GM12875 (cell line): Measurements from ENCODE around the gene GULP1.

Experiments used
- H3K4me3 ChIP-seq: one replicate; pipeline ENCODE4 v1.5.1; 2011; ENCODE audit warnings: low read depth, low read length, control low read depth
- CTCF ChIP-seq: IDR thresholded peaks from 2 replicates; pipeline ENCODE4 v1.5.1; 2011; ENCODE audit warnings: low read depth, mild to moderate bottlenecking, control low read depth, inconsistent platforms, low read length, moderate library complexity, borderline replicate concordance; ENCODE audit not compliant: insufficient read depth

Gene GULP1

DNA sequence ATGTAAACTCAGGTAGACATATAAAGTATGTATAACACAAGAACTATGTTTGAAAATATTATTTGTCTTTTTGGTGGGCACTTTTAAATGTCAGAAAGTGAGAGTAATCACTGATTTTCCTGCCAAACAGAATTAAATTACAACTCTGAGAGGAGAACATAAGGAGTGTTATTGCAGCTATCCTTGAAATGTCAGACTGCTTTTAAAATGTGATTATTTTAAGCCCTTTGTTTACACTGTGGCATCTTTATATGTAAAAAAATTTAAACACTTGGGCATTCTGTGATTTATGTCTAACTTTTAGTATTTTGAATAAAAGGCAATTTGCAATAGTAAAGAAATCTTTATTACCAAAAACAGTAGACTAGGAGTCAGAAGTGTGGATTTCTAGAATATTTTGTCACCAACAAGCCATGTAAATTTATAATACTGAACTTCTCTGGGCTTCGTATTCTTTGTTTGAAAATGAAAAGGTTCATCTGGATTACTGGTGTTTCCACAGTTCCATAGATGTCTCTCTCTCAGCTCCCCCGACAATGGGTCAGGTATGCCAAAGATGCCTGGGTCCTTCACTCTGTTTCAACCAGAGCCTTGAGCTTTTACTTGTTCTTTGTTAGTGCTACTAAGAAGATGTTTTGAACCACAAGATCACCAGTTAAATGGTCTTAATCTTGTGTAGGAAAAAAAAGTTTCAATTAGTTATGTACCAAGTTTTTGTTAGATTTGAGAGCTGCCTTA, 38.8 kb downstream of the GULP1 start:
- no peak overlapping the region for H3K4me3 ChIP-seq
- no peak for TF ChIP-seq CTCF

DNA sequence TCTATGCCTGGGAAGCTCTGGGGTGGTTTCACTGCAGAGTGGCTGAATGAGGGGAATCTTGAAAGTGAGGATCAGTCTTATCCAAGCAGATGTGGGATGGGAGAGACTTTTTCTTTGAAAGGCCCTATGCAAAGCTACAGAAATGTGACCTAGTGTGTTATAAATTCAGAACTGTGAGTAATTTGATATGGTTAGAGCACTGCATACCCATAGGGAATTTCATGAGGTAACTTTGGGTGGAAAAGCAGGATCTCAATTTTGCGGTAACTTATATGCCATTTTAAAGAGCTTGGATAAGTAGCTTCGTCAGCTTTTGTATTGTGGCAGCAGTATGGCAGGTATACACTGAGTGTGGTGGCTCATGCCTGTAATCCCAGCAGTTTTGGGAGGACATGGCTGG, 40.9 kb downstream of the GULP1 start:
- H3K4me3 ChIP-seq = no peak overlapping the region
- TF ChIP-seq CTCF = no peak

- H3K4me3 ChIP-seq = no peak overlapping the region
- TF ChIP-seq CTCF = no peak
Observed at GRCh38 chr2:188333751-188334524, 42.3 kb downstream of the GULP1 start.

DNA sequence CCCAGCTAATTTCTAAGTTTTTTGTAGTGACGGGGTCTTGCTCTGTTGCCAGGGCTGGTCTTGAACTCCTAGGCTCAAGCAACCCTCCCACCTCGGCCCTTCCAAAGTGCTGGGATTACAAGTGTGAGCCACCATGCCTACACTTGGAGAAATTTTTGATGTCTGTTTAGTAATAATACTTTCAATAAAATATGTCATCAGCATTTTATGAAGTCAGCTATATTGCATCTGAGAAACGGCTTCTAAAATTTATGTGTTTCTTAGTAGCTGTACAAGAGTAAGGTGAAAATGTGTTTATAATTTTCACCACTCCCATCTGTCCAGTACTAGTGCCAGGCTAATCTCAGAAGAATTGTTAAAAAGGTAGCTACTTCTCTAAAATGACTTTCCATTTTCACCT, 46.8 kb downstream of the GULP1 start:
- TF ChIP-seq CTCF = no peak
- H3K4me3 ChIP-seq = no peak overlapping the region

DNA sequence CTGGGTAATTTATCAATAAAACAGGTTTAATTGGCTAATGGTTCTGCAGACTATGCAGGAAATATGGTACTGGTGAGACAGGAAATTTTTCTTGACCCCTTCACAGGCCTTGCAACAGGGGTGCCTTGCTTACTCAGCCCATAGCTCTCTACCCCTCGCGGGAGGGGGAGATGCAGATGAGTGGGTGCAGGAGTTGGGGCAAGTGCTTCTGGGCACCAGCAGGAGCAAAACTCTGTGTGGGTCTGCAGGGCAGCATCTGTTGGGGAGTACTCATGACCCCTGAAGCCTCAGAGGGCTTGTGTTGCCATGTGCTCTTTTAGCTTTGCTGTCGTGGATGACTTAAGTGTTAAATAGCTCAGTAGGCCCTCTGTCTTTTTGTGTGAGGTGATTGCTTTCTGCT, 48.6 kb downstream of the GULP1 start:
- TF ChIP-seq CTCF = no peak

DNA sequence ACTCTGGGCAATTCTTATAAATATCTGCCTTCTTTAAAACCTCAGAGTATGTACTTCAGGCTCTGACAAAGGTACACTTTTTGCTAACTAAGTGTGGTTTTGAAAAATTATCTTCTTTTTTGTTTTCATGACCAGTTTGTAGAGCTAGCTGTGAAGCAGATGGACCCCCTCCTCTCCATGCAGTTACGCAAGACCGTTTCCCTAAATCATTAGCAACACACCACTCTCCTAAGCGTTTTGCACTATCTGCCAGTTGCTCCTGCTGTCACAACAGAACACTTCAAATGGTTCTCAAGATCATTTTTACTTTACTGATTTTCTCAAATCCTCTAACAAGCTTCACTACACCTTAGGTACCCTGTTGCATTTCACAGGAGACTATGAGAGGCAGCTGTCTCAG, 53.3 kb downstream of the GULP1 start:
- no peak for TF ChIP-seq CTCF
- no peak overlapping the region for H3K4me3 ChIP-seq

More for the DNA sequence above, 48.6 kb downstream of the GULP1 start:
- no peak overlapping the region for H3K4me3 ChIP-seq

- H3K4me3 ChIP-seq = no peak overlapping the region
- no peak for TF ChIP-seq CTCF
Observed at GRCh38 chr2:188345426-188345825, 53.8 kb downstream of the GULP1 start.
